Lung microvascular endothelial cell (primary cell): Measurements from ENCODE around the gene CTIF. TPM values are rescaled to one million over a fixed set of nuclear protein-coding genes. Genes with fewer than 3 reads are reported as not detected.
A peak's percentile ranks its signal among the peaks of the same experiment; 100 is the strongest.

Experiments
- DNase-seq, 2 donors: peaks; one replicate each; pipeline versions ENCODE4 v3.0.0 to v3.0.0-alpha.2; 2010; ENCODE audit warnings: low read depth in 2 of 2
- total RNA-seq: library from RNA; depleted of rRNA; stranded (reverse); fragments of >200 nt; gene quantifications from 2 replicates; pipeline ENCODE4 v1.2.1, GENCODE V29; 2014

The CTIF gene
- total RNA-seq, 1 donor from 2014 or later: 18.1 TPM

- DNase-seq: no peak
These were observed 342.1 kb downstream of the CTIF start for GRCh38 chr18:48880931-48881330.

GRCh38 chr18:48882379-48882778 lies 343.5 kb downstream of the CTIF start:
- DNase-seq: no peak

GRCh38 chr18:48884306-48884705 lies 345.5 kb downstream of the CTIF start:
- DNase-seq: no peak

- DNase-seq: no peak
These were observed 345.9 kb downstream of the CTIF start for GRCh38 chr18:48884771-48885170.

- DNase-seq: no peak
These were observed 346.6 kb downstream of the CTIF start for GRCh38 chr18:48885266-48885923.

- DNase-seq: no peak
These were observed 347.1 kb downstream of the CTIF start for GRCh38 chr18:48885924-48886400.

GRCh38 chr18:48886520-48887293 lies 347.9 kb downstream of the CTIF start:
- no peak for DNase-seq

- DNase-seq: no peak
These were observed 348.6 kb downstream of the CTIF start for GRCh38 chr18:48887294-48887904.

GRCh38 chr18:48887905-48888772 lies 349.3 kb downstream of the CTIF start:
- peak in 1 of 2 donors; percentile 84 for DNase-seq

- no peak for DNase-seq
These were observed 349.9 kb downstream of the CTIF start for GRCh38 chr18:48888773-48889080.

- peak in 1 of 2 donors; percentile 47 for DNase-seq
These were observed 350.5 kb downstream of the CTIF start for GRCh38 chr18:48889115-48889941.

GRCh38 chr18:48889981-48890762 lies 351.3 kb downstream of the CTIF start:
- no peak for DNase-seq

GRCh38 chr18:48891721-48892120 lies 352.9 kb downstream of the CTIF start:
- no peak for DNase-seq

- no peak for DNase-seq
These were observed 353.5 kb downstream of the CTIF start for GRCh38 chr18:48892146-48892855.

- DNase-seq: peak in 1 of 2 donors; percentile 53
These were observed 354.3 kb downstream of the CTIF start for GRCh38 chr18:48893061-48893607.

GRCh38 chr18:48893608-48894600 lies 355.1 kb downstream of the CTIF start:
- DNase-seq: peak in 1 of 2 donors; percentile 32

- DNase-seq: no peak
These were observed 356.0 kb downstream of the CTIF start for GRCh38 chr18:48894799-48895346.
